GM23338 (cell line): Measurements from ENCODE around the gene DTNB. TPM values are rescaled to one million over a fixed set of nuclear protein-coding genes. Genes with fewer than 3 reads are reported as not detected.

ENCODE experiments used
- ATAC-seq: fragments of 200-7000 bp; cut with Tn5 transposase; 3 replicates; pipeline ENCODE4 v1.9.1; 2020
- DNase-seq: peaks from one replicate; pipeline ENCODE4 v3.0.0-alpha.2; 2015; ENCODE audit warnings: low spot score
- H2AFZ ChIP-seq: fragments of 200-600 bp; sonication (generic); 2 replicates; pipeline ENCODE4 v1.8.0; 2016; ENCODE audit warnings: antibody characterized with exemption, mild to moderate bottlenecking, moderate library complexity
- H3F3A ChIP-seq: fragments of 200-600 bp; sonication (generic); replicated peaks from 2 replicates; pipeline ENCODE4 v1.8.0; 2017; ENCODE audit warnings: antibody characterized with exemption, mixed run types, low read depth
- H3K27ac ChIP-seq: fragments of 200-600 bp; sonication (generic); 2 replicates; pipeline ENCODE4 v1.6.1; 2016; ENCODE audit warnings: low read depth
- H3K27me3 ChIP-seq: fragments of 200-600 bp; sonication (generic); 2 replicates; pipeline ENCODE4 v1.8.0; 2016; ENCODE audit warnings: mild to moderate bottlenecking, mixed run types, moderate library complexity; ENCODE audit not compliant: insufficient read depth
- H3K36me3 ChIP-seq: fragments of 200-600 bp; sonication (generic); 2 replicates; pipeline ENCODE4 v1.8.0; 2016; ENCODE audit warnings: mild to moderate bottlenecking; ENCODE audit not compliant: insufficient read depth
- H3K4me1 ChIP-seq: fragments of 200-600 bp; sonication (generic); 2 replicates; pipeline ENCODE4 v1.8.0; 2016; ENCODE audit warnings: mild to moderate bottlenecking, moderate library complexity; ENCODE audit not compliant: insufficient read depth
- H3K4me2 ChIP-seq: fragments of 200-600 bp; sonication (generic); 2 replicates; pipeline ENCODE4 v1.7.1; 2017; ENCODE audit warnings: mixed run types
- H3K4me3 ChIP-seq: fragments of 200-600 bp; sonication (generic); 2 replicates; pipeline ENCODE4 v1.6.1; 2016; ENCODE audit warnings: mixed run types
- H3K79me2 ChIP-seq: fragments of 200-600 bp; sonication (generic); replicated peaks from 2 replicates; pipeline ENCODE4 v1.8.0; 2017; ENCODE audit warnings: mild to moderate bottlenecking; ENCODE audit not compliant: insufficient read depth
- H3K9me2 ChIP-seq: fragments of 200-600 bp; sonication (generic); 2 replicates; pipeline ENCODE4 v1.8.0; 2017; ENCODE audit not compliant: insufficient read depth
- H4K20me1 ChIP-seq: fragments of 200-600 bp; sonication (generic); replicated peaks from 2 replicates; pipeline ENCODE4 v1.8.0; 2017; ENCODE audit warnings: mild to moderate bottlenecking; ENCODE audit not compliant: insufficient read depth
- H3K27ac Mint-ChIP-seq: 2 replicates; pipeline ENCODE4 v1.8.0; 2020; ENCODE audit warnings: inconsistent platforms, mild to moderate bottlenecking, moderate library complexity, mixed read lengths
- H3K27me3 Mint-ChIP-seq: 3 replicates; pipeline ENCODE4 v1.8.0; 2022; ENCODE audit warnings: low read depth, mild to moderate bottlenecking, moderate library complexity, mixed read lengths, inconsistent platforms; ENCODE audit not compliant: insufficient read depth, poor library complexity
- H3K36me3 Mint-ChIP-seq: 3 replicates; pipeline ENCODE4 v1.8.0; 2021; ENCODE audit warnings: low read depth, mild to moderate bottlenecking, inconsistent platforms, moderate library complexity, mixed read lengths
- H3K4me1 Mint-ChIP-seq: 3 replicates; pipeline ENCODE4 v1.8.0; 2020; ENCODE audit warnings: mild to moderate bottlenecking, inconsistent platforms, mixed read lengths
- H3K4me3 Mint-ChIP-seq: 3 replicates; pipeline ENCODE4 v1.8.0; 2021; ENCODE audit warnings: moderate library complexity, mild to moderate bottlenecking, inconsistent platforms, mixed read lengths
- H3K9me3 Mint-ChIP-seq: 3 replicates; pipeline ENCODE4 v1.8.0; 2020; ENCODE audit warnings: moderate library complexity, mild to moderate bottlenecking, inconsistent platforms, mixed read lengths
- EZH2 ChIP-seq: fragments of 200-600 bp; sonication (generic); IDR thresholded peaks from one replicate; pipeline ENCODE4 v1.8.0; 2017; ENCODE audit warnings: antibody characterized with exemption, mild to moderate bottlenecking, low read depth; ENCODE audit not compliant: unreplicated experiment
- EZH2phosphoT487 ChIP-seq: fragments of 200-600 bp; sonication (generic); IDR thresholded peaks from one replicate; pipeline ENCODE4 v1.8.1; 2018; ENCODE audit warnings: antibody characterized with exemption; ENCODE audit not compliant: unreplicated experiment
- JUNB ChIP-seq: IDR thresholded peaks from one replicate; pipeline ENCODE4 v1.6.1; 2016; ENCODE audit warnings: antibody characterized with exemption; ENCODE audit not compliant: unreplicated experiment
- NANOG ChIP-seq: IDR thresholded peaks from 2 replicates; pipeline ENCODE4 v1.6.1; 2016; ENCODE audit warnings: antibody characterized with exemption, borderline replicate concordance
- POLR2AphosphoS5 ChIP-seq: IDR thresholded peaks from 2 replicates; pipeline ENCODE4 v1.6.1; 2016; ENCODE audit warnings: antibody characterized with exemption, low read depth
- STAT1 ChIP-seq: IDR thresholded peaks from one replicate; pipeline ENCODE4 v1.6.1; 2016; ENCODE audit warnings: antibody characterized with exemption; ENCODE audit not compliant: unreplicated experiment
- polyA plus RNA-seq: library from polyadenylated mRNA; unstranded; fragments of >200 nt; fragmentation: Nextera tagmentation; extraction: Ambion mirVana; gene quantifications from 2 replicates; pipeline ENCODE4 v1.2.1, GENCODE V29; 2016
- total RNA-seq: library from RNA; depleted of rRNA; stranded (reverse); fragments of >200 nt; shearing (Covaris generic); gene quantifications from 2 replicates; pipeline ENCODE4 v1.2.3, GENCODE V29; 2014
- TF ChIP-seq, protein P1 (sequence below): fragments of 250-450 bp; sonication (Bioruptor Pico); IDR thresholded peaks from 2 replicates; pipeline ENCODE4 v1.5.0; 2020; ENCODE audit warnings: mild to moderate bottlenecking, moderate library complexity
- TF ChIP-seq, protein P2 (sequence below): IDR thresholded peaks from 2 replicates; pipeline ENCODE4 v1.6.1; 2016; ENCODE audit warnings: antibody characterized with exemption

DTNB gene
- total and polyA plus RNA-seq, 2 experiments from 2014 or later, result 22.1 to 29.4 TPM

DNA sequence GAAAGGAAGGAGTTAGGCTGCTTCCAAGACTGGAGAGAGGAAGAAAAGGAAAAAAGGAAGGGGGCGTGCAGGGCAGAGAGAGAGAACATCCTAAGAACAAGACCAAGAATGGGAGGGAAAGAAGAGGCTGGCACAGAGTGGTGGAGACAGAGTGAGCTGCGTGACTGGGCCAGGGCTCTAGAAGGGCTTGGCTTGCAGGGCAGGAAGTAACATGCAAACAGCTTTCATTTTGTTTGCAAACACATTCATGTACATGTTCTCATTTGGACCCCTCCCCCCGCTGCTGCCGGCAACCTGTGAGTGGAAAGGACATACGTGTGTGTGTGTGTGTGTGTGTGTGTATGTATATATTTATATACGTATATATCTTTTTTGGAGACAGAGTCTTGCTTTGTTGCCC lies 284.9 kb downstream of the DTNB start:
- Mint-ChIP-seq H3K27ac (no peak overlapping the region), H3K9me3 (no peaks in the 10 kb centered on the region), H3K27me3 (peaks cover 4% of the 10 kb centered on the region), H3K4me3 (no peak overlapping the region), H3K36me3 (peaks cover 20% of the 10 kb centered on the region), H3K4me1 (peaks cover 11% of the 10 kb centered on the region)
- H4K20me1 ChIP-seq, result no peaks in the 10 kb centered on the region
- no peaks in the 10 kb centered on the region for H3K27me3 ChIP-seq
- no peak for TF ChIP-seq NANOG
- H3K36me3 ChIP-seq, result no peaks in the 10 kb centered on the region
- H3K79me2 ChIP-seq, result no peaks in the 10 kb centered on the region
- H3F3A ChIP-seq, result no peaks in the 10 kb centered on the region
- no peaks in the 10 kb centered on the region for H3K9me2 ChIP-seq
- no peak for DNase-seq
- H3K4me1 ChIP-seq, result no peaks in the 10 kb centered on the region
- H3K27ac ChIP-seq, result no peak overlapping the region
- H3K4me2 ChIP-seq, result no peak overlapping the region
- no peak overlapping the region for H3K4me3 ChIP-seq
- no peak for ATAC-seq
- H2AFZ ChIP-seq, result no peak overlapping the region

DNA sequence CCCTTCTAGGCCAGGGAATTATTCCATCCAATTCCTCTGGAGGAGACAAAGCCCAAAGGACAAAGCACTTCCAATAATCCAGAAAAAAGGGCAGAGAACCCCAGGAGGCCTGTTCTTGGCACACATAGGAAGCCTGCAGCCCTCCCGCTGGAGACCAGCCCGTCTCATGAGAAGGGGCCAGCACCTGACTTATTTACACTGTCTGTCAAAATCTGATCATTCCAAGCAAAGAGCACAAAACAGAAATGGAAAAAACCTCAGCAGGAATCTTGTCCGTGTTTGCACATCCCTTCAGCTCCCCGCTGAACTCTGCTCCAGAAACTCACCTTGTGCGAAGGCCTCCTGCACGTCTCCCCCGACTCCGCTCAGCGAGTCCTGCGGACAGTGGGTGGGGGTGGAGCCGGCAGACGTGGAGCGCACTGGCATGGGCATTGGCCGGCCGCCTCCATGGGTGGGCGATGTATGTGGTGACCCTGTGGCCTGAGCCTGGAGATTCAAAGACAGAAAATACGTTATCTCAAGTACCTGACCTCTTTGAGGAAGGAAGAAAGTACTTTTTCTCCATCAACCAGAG lies 285.4 kb downstream of the DTNB start:
- no peak overlapping the region for H3K4me3 Mint-ChIP-seq
- no peak for TF ChIP-seq EZH2phosphoT487
- Histone ChIP-seq H3K9me2 (no peaks in the 10 kb centered on the region), H3K27ac (no peak overlapping the region), H3K4me2 (no peak overlapping the region), H3K79me2 (no peaks in the 10 kb centered on the region), H3K27me3 (no peaks in the 10 kb centered on the region), H3K4me1 (no peaks in the 10 kb centered on the region), H3K36me3 (no peaks in the 10 kb centered on the region), H2AFZ (no peak overlapping the region), H3F3A (no peaks in the 10 kb centered on the region), H3K4me3 (no peak overlapping the region), H4K20me1 (0 out of 2 replicates have a peak, but pooled peaks cover 2% of the 10 kb centered on the region)
- H3K4me1 Mint-ChIP-seq, result peaks cover 11% of the 10 kb centered on the region
- H3K36me3 Mint-ChIP-seq, result peaks cover 20% of the 10 kb centered on the region
- H3K9me3 Mint-ChIP-seq, result no peaks in the 10 kb centered on the region
- no peak; the same call in 2 of the 3 replicates for ATAC-seq
- no peak overlapping the region for H3K27ac Mint-ChIP-seq
- peaks cover 4% of the 10 kb centered on the region for H3K27me3 Mint-ChIP-seq
- DNase-seq, result no peak

DNA sequence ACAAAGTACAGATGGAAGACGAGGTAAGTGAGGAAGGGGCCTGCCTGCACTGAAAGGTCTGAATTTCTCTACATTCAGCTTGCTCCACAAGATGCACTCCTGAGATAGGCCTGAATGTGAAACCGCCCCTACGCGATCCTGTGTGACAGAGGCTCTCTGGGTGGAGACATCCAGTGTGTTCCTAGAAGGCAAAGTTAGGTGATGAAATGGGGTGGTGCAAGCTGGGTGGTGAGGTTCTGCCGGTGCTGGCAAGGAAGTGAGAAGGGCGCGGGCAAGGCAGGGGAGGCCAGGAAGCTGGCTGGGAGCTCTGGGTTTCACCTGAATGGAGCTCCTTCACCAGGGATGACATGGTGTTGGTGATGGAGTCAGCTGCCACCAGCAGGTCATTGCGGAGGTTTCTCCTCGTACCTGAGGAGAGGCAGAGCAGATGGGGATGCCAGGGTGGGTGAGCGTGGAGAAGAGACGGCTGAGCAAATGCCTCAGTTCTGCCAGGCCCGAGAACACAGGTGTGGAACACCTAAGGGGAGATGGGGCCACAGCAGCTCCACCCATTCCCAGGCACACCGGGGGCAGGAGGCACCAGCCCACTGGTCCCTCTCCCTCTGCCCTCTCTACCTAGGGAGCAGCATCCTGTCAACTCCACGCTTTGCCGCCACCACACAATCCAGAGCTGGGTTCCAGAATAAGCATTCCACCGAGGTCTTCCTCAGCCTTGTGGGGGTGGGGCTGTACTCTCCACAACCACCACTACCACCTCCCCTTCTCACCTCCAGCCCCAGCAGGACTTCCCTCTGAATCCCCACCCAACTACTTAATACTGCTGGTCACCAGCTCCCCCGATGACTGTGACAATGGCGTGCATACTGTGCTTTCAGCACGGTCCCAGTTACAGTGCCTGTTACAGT lies 286.2 kb downstream of the DTNB start:
- no peaks in the 10 kb centered on the region for H3K9me2 ChIP-seq
- no peak; the same call in 2 of the 3 replicates for ATAC-seq
- Mint-ChIP-seq H3K27me3 (peaks cover 4% of the 10 kb centered on the region), H3K4me3 (no peak overlapping the region), H3K27ac (no peak overlapping the region), H3K36me3 (peaks cover 20% of the 10 kb centered on the region), H3K9me3 (no peaks in the 10 kb centered on the region), H3K4me1 (peaks cover 11% of the 10 kb centered on the region)
- H2AFZ ChIP-seq, result no peak overlapping the region
- H3K27ac ChIP-seq, result no peak overlapping the region
- 0 out of 2 replicates have a peak, but pooled peaks cover 4% of the 10 kb centered on the region for H4K20me1 ChIP-seq
- no peak overlapping the region for H3K4me3 ChIP-seq
- no peaks in the 10 kb centered on the region for H3K36me3 ChIP-seq
- no peaks in the 10 kb centered on the region for H3K4me1 ChIP-seq
- H3F3A ChIP-seq, result no peaks in the 10 kb centered on the region
- H3K27me3 ChIP-seq, result no peaks in the 10 kb centered on the region
- no peak overlapping the region for H3K4me2 ChIP-seq
- no peak for DNase-seq
- H3K79me2 ChIP-seq, result no peaks in the 10 kb centered on the region
- TF ChIP-seq, protein P1, sequence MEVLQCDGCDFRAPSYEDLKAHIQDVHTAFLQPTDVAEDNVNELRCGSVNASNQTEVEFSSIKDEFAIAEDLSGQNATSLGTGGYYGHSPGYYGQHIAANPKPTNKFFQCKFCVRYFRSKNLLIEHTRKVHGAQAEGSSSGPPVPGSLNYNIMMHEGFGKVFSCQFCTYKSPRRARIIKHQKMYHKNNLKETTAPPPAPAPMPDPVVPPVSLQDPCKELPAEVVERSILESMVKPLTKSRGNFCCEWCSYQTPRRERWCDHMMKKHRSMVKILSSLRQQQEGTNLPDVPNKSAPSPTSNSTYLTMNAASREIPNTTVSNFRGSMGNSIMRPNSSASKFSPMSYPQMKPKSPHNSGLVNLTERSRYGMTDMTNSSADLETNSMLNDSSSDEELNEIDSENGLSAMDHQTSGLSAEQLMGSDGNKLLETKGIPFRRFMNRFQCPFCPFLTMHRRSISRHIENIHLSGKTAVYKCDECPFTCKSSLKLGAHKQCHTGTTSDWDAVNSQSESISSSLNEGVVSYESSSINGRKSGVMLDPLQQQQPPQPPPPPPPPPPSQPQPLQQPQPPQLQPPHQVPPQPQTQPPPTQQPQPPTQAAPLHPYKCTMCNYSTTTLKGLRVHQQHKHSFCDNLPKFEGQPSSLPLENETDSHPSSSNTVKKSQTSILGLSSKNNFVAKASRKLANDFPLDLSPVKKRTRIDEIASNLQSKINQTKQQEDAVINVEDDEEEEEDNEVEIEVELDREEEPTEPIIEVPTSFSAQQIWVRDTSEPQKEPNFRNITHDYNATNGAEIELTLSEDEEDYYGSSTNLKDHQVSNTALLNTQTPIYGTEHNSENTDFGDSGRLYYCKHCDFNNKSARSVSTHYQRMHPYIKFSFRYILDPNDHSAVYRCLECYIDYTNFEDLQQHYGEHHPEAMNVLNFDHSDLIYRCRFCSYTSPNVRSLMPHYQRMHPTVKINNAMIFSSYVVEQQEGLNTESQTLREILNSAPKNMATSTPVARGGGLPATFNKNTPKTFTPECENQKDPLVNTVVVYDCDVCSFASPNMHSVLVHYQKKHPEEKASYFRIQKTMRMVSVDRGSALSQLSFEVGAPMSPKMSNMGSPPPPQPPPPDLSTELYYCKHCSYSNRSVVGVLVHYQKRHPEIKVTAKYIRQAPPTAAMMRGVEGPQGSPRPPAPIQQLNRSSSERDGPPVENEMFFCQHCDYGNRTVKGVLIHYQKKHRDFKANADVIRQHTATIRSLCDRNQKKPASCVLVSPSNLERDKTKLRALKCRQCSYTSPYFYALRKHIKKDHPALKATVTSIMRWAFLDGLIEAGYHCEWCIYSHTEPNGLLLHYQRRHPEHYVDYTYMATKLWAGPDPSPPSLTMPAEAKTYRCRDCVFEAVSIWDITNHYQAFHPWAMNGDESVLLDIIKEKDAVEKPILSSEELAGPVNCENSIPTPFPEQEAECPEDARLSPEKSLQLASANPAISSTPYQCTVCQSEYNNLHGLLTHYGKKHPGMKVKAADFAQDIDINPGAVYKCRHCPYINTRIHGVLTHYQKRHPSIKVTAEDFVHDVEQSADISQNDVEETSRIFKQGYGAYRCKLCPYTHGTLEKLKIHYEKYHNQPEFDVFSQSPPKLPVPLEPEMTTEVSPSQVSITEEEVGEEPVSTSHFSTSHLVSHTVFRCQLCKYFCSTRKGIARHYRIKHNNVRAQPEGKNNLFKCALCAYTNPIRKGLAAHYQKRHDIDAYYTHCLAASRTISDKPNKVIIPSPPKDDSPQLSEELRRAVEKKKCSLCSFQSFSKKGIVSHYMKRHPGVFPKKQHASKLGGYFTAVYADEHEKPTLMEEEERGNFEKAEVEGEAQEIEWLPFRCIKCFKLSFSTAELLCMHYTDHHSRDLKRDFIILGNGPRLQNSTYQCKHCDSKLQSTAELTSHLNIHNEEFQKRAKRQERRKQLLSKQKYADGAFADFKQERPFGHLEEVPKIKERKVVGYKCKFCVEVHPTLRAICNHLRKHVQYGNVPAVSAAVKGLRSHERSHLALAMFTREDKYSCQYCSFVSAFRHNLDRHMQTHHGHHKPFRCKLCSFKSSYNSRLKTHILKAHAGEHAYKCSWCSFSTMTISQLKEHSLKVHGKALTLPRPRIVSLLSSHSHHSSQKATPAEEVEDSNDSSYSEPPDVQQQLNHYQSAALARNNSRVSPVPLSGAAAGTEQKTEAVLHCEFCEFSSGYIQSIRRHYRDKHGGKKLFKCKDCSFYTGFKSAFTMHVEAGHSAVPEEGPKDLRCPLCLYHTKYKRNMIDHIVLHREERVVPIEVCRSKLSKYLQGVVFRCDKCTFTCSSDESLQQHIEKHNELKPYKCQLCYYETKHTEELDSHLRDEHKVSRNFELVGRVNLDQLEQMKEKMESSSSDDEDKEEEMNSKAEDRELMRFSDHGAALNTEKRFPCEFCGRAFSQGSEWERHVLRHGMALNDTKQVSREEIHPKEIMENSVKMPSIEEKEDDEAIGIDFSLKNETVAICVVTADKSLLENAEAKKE (CRISPR knock-in tag), result no peak
- TF ChIP-seq STAT1 (no peak), NANOG (no peak), POLR2AphosphoS5 (no peak), EZH2 (no peak), JUNB (no peak), EZH2phosphoT487 (no peak)
- TF ChIP-seq, protein P2, sequence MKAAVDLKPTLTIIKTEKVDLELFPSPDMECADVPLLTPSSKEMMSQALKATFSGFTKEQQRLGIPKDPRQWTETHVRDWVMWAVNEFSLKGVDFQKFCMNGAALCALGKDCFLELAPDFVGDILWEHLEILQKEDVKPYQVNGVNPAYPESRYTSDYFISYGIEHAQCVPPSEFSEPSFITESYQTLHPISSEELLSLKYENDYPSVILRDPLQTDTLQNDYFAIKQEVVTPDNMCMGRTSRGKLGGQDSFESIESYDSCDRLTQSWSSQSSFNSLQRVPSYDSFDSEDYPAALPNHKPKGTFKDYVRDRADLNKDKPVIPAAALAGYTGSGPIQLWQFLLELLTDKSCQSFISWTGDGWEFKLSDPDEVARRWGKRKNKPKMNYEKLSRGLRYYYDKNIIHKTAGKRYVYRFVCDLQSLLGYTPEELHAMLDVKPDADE, result no peak
